Endodermal cell (in vitro differentiated cells): Measurements from ENCODE around the gene GSTA4. TPM values are rescaled to one million over a fixed set of nuclear protein-coding genes. Genes with fewer than 3 reads are reported as not detected.

ENCODE experiments used
- DNase-seq: peaks from one replicate; pipeline ENCODE4 v3.0.0-alpha.2; 2017
- H3K27ac ChIP-seq: 2 replicates; pipeline ENCODE4 v1.5.1; 2013; ENCODE audit warnings: mild to moderate bottlenecking, low read depth, low read length, moderate library complexity
- H3K27me3 ChIP-seq: 2 replicates; pipeline ENCODE4 v1.6.1; 2013; ENCODE audit warnings: mild to moderate bottlenecking, low read length, moderate library complexity; ENCODE audit not compliant: insufficient read depth, control insufficient read depth, poor library complexity, severe bottlenecking
- H3K36me3 ChIP-seq: 2 replicates; pipeline ENCODE4 v1.7.0; 2013; ENCODE audit warnings: mild to moderate bottlenecking, low read length, moderate library complexity; ENCODE audit not compliant: control insufficient read depth, insufficient read depth
- H3K4me1 ChIP-seq: one replicate; pipeline ENCODE4 v1.7.0; 2013; ENCODE audit warnings: low read length; ENCODE audit not compliant: control insufficient read depth, insufficient read depth
- H3K4me3 ChIP-seq: 2 replicates; pipeline ENCODE4 v1.5.1; 2013; ENCODE audit warnings: mild to moderate bottlenecking, low read length, moderate library complexity
- H3K9ac ChIP-seq: 2 replicates; pipeline ENCODE4 v1.6.1; 2013; ENCODE audit warnings: mild to moderate bottlenecking, low read length, moderate library complexity; ENCODE audit not compliant: poor library complexity, severe bottlenecking; ENCODE audit errors: extremely low read depth
- H3K9me3 ChIP-seq: 2 replicates; pipeline ENCODE4 v1.6.1; 2013; ENCODE audit warnings: mild to moderate bottlenecking, low read length, moderate library complexity; ENCODE audit not compliant: control insufficient read depth
- H3K27ac Mint-ChIP-seq: 2 replicates; pipeline ENCODE4 v1.8.0; 2020; ENCODE audit warnings: mixed read lengths
- H3K27me3 Mint-ChIP-seq: 2 replicates; pipeline ENCODE4 v1.8.0; 2021; ENCODE audit warnings: mild to moderate bottlenecking, mixed read lengths; ENCODE audit not compliant: insufficient read depth
- H3K36me3 Mint-ChIP-seq: 2 replicates; pipeline ENCODE4 v1.8.0; 2020; ENCODE audit warnings: low read depth, mixed read lengths
- H3K4me1 Mint-ChIP-seq: 2 replicates; pipeline ENCODE4 v1.8.0; 2020; ENCODE audit warnings: mixed read lengths
- H3K4me3 Mint-ChIP-seq: 2 replicates; pipeline ENCODE4 v1.8.0; 2020; ENCODE audit warnings: mild to moderate bottlenecking, moderate library complexity, mixed read lengths
- H3K9me3 Mint-ChIP-seq: 2 replicates; pipeline ENCODE4 v1.8.0; 2020; ENCODE audit warnings: mild to moderate bottlenecking, mixed read lengths
- CTCF ChIP-seq: fragments of 200-600 bp; sonication (generic); conservative IDR thresholded peaks from 2 replicates; pipeline ENCODE4 v1.5.0; 2021; ENCODE audit warnings: antibody characterized with exemption, mild to moderate bottlenecking
- WGBS, 2 experiments: methylation state at CpG; one replicate each; pipeline versions ENCODE4 v1.1.5 to v1.1.7; 2013; ENCODE audit warnings: missing lambda C conversion rate in 2 of 2, mixed read lengths in 1 of 2; ENCODE audit not compliant: insufficient coverage in 1 of 2, insufficient read length in 1 of 2; 5-methylcytosine and 5-hydroxymethylcytosine counted together
- total RNA-seq, 2 donors: library from RNA; stranded (reverse); fragmentation: NEBNext Ultra II Directional in 1 of 2; extraction: Animal tissue kit (Norgen Biotek cat#: 25700) in 1 of 2; gene quantifications; 2 replicates in 1 of 2; 3 replicates in 1 of 2; pipeline ENCODE4 v1.2.1, GENCODE V29; 2021

Gene GSTA4
- total RNA-seq, 2 donors from 2014 or later = 22.0 to 36.1 TPM

DNA sequence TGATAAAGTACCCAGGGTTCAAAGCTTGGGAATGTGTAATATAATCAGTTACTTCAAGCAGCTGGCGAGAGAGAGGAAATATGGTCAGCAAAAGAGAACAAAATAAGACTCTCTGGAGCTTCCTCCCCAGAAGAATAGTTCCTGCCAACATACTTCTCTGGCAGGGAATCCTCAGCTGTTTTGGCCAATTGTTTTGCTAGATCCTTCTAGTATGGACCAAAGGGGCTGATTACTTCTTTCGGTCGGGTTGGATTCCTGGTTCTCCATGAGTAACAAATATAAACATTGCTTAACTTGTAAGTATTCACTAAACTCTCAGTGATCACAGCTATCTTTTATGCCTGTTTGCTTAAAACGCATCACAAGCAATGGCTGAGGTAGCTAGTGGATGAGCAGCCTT is 38.7 kb upstream of the GSTA4 start:
- 90 to 93% methylated on average over 2 to 4 of the region's 4 CpGs for WGBS, 2 experiments
- H3K9me3 Mint-ChIP-seq = no peaks in the 10 kb centered on the region
- no peak overlapping the region for H3K27ac ChIP-seq
- no peaks in the 10 kb centered on the region for H3K27me3 ChIP-seq
- H3K4me1 ChIP-seq = no peaks in the 10 kb centered on the region
- peaks cover 28% of the 10 kb centered on the region for H3K36me3 Mint-ChIP-seq
- DNase-seq = no peak
- H3K4me3 Mint-ChIP-seq = no peak overlapping the region
- H3K27ac Mint-ChIP-seq = no peak overlapping the region
- H3K4me1 Mint-ChIP-seq = peaks cover 4% of the 10 kb centered on the region
- no peak for TF ChIP-seq CTCF
- no peaks in the 10 kb centered on the region for H3K9me3 ChIP-seq
- no peaks in the 10 kb centered on the region for H3K27me3 Mint-ChIP-seq
- H3K36me3 ChIP-seq = peaks cover 10% of the 10 kb centered on the region
- H3K9ac ChIP-seq = no peak overlapping the region
- H3K4me3 ChIP-seq = no peak overlapping the region

DNA sequence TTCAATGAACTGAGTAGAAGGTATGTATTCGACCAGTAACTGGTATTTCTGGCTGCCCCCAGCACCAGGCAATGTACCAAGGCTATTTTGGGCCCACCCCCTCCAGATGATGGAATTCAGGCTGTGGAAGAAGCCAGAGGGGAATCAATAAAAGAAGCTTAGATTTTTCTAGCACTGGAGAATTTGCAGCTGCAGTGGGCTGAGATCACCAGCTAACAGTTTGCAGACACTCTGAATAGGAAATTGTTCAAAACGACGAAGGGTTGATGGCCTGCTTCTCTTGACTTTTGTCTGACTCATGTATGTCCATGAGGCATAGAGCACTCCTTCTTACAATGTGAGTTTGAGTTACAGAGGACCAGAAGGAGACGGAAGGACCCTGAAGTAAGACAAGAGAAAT is 37.8 kb upstream of the GSTA4 start:
- Mint-ChIP-seq H3K4me3 (no peak overlapping the region), H3K27ac (no peak overlapping the region), H3K27me3 (no peaks in the 10 kb centered on the region), H3K9me3 (no peaks in the 10 kb centered on the region), H3K4me1 (peaks cover 11% of the 10 kb centered on the region), H3K36me3 (peaks cover 28% of the 10 kb centered on the region)
- no peak overlapping the region for H3K9ac ChIP-seq
- no peak for TF ChIP-seq CTCF
- H3K9me3 ChIP-seq = no peaks in the 10 kb centered on the region
- H3K36me3 ChIP-seq = peaks cover 10% of the 10 kb centered on the region
- no peak overlapping the region for H3K27ac ChIP-seq
- no peaks in the 10 kb centered on the region for H3K27me3 ChIP-seq
- WGBS, 2 experiments = 91 to 100% methylated on average over 2 to 4 of the region's 4 CpGs
- no peaks in the 10 kb centered on the region for H3K4me1 ChIP-seq
- H3K4me3 ChIP-seq = no peak overlapping the region
- no peak for DNase-seq

- no peak overlapping the region for H3K27ac ChIP-seq
- H3K36me3 ChIP-seq = peaks cover 15% of the 10 kb centered on the region
- H3K9me3 Mint-ChIP-seq = no peaks in the 10 kb centered on the region
- no peak overlapping the region for H3K27ac Mint-ChIP-seq
- DNase-seq = no peak
- no peaks in the 10 kb centered on the region for H3K9me3 ChIP-seq
- 95 to 97% methylated on average over 4 of the region's 4 CpGs for WGBS, 2 experiments
- H3K36me3 Mint-ChIP-seq = peaks cover 26% of the 10 kb centered on the region
- H3K4me3 Mint-ChIP-seq = no peak overlapping the region
- peaks cover 11% of the 10 kb centered on the region for H3K4me1 Mint-ChIP-seq
- H3K4me1 ChIP-seq = no peaks in the 10 kb centered on the region
- H3K9ac ChIP-seq = no peak overlapping the region
- H3K27me3 Mint-ChIP-seq = no peaks in the 10 kb centered on the region
- H3K4me3 ChIP-seq = no peak overlapping the region
- no peak for TF ChIP-seq CTCF
- H3K27me3 ChIP-seq = no peaks in the 10 kb centered on the region
Measured at GRCh38 chr6:53031281-53031680, 36.2 kb upstream of the GSTA4 start.
